Endothelial cell of umbilical vein (primary cell): ENCODE results near the gene VWA8. TPM values are rescaled to one million over a fixed set of nuclear protein-coding genes. Genes with fewer than 3 reads are reported as not detected.

Source experiments
- BruUV-seq: library from RNA; stranded (reverse); fragments of 400-500 nt; replicated peaks from 2 replicates; lab custom pipeline; 2021; lab: Mats Ljungman, UMichigan
- CTCF ChIA-PET: fragments of 300-600, 350-600 bp; sonication (Branson Sonifier 250); formaldehyde crosslinking; loops from one replicate; lab custom pipeline; 2021; ENCODE audit warnings: antibody characterized with exemption, inconsistent platforms; lab: Charles Lee
- POLR2A ChIA-PET: fragments of 300-600, 350-600 bp; sonication (Branson Sonifier 250); formaldehyde crosslinking; loops from one replicate; lab custom pipeline; 2021; ENCODE audit warnings: antibody characterized with exemption, inconsistent platforms; lab: Charles Lee
- DNase-seq: peaks from one replicate; pipeline ENCODE4 v3.0.0-alpha.2; 2011; ENCODE audit warnings: low read depth, low spot score
- FAIRE-seq: peaks from 2 replicates; lab custom pipeline; 2011; peaks lifted over from hg19 to GRCh38; lab: Jason Lieb, UNC
- H2AFZ ChIP-seq: 2 replicates; pipeline ENCODE4 v1.6.0; 2012; ENCODE audit warnings: low read depth, low read length, control low read depth, inconsistent platforms
- H3K27ac ChIP-seq: 2 replicates; pipeline ENCODE4 v1.5.1; 2011; ENCODE audit warnings: low read depth, mild to moderate bottlenecking, control low read depth, low read length, moderate library complexity; ENCODE audit not compliant: insufficient read depth
- H3K27me3 ChIP-seq, 2 experiments: 2 replicates each; pipeline versions ENCODE4 v1.6.0 to v1.6.1; 2011; ENCODE audit warnings: low read length in 2 of 2, mixed read lengths in 1 of 2; ENCODE audit not compliant: control insufficient read depth in 2 of 2, insufficient read depth in 2 of 2
- H3K36me3 ChIP-seq, 2 experiments: 2 replicates in 1 of 2; 3 replicates in 1 of 2; pipeline ENCODE4 v1.5.1; 2011; ENCODE audit warnings: low read length in 2 of 2, mild to moderate bottlenecking in 1 of 2, moderate library complexity in 1 of 2; ENCODE audit not compliant: control insufficient read depth in 2 of 2, insufficient read depth in 2 of 2; ENCODE audit errors: extremely low read depth in 1 of 2
- H3K4me1 ChIP-seq: 3 replicates; pipeline ENCODE4 v1.5.1; 2011; ENCODE audit warnings: mild to moderate bottlenecking, low read length; ENCODE audit not compliant: control insufficient read depth, insufficient read depth; ENCODE audit errors: extremely low read depth
- H3K4me2 ChIP-seq: 2 replicates; pipeline ENCODE4 v1.6.1; 2011; ENCODE audit warnings: low read length, control low read depth, mixed read lengths; ENCODE audit not compliant: insufficient read depth
- H3K4me3 ChIP-seq, 3 experiments: fragments of 200-600 bp in 1 of 3; sonication (generic), shearing (Covaris generic) in 1 of 3; replicated peaks in 1 of 3; 2 replicates each; pipeline ENCODE4 v1.5.1; 2011 to 2016; ENCODE audit warnings: control low read depth in 3 of 3, low read length in 3 of 3, mild to moderate bottlenecking in 2 of 3, inconsistent platforms in 1 of 3, low read depth in 1 of 3, moderate library complexity in 1 of 3; ENCODE audit not compliant: insufficient read depth in 1 of 3
- H3K79me2 ChIP-seq: 2 replicates; pipeline ENCODE4 v1.6.0; 2012; ENCODE audit warnings: low read length, inconsistent platforms; ENCODE audit not compliant: control insufficient read depth, insufficient read depth
- H3K9ac ChIP-seq: replicated peaks from 2 replicates; pipeline ENCODE3; 2011; ENCODE audit warnings: low read length, control low read depth; ENCODE audit not compliant: insufficient read depth; ENCODE audit errors: extremely low read depth
- H3K9me1 ChIP-seq: replicated peaks from 3 replicates; pipeline ENCODE4 v1.6.0; 2011; ENCODE audit warnings: mild to moderate bottlenecking, low read length; ENCODE audit not compliant: control insufficient read depth, insufficient read depth; ENCODE audit errors: extremely low read depth
- H3K9me3 ChIP-seq: replicated peaks from 2 replicates; pipeline ENCODE4 v1.5.1; 2012; ENCODE audit warnings: low read length, inconsistent platforms; ENCODE audit not compliant: control insufficient read depth, insufficient read depth
- H4K20me1 ChIP-seq: replicated peaks from 2 replicates; pipeline ENCODE3; 2011; ENCODE audit warnings: mild to moderate bottlenecking, low read length; ENCODE audit not compliant: control insufficient read depth, insufficient read depth; ENCODE audit errors: extremely low read depth
- EZH2 ChIP-seq: IDR thresholded peaks from 2 replicates; pipeline ENCODE4 v1.6.1; 2012; ENCODE audit warnings: borderline replicate concordance, low read depth, mild to moderate bottlenecking, moderate library complexity, low read length, inconsistent platforms; ENCODE audit not compliant: severe bottlenecking
- FOS ChIP-seq: IDR thresholded peaks from 2 replicates; pipeline ENCODE4 v1.6.1; 2011; ENCODE audit warnings: mild to moderate bottlenecking, low read length, moderate library complexity, borderline replicate concordance; ENCODE audit not compliant: insufficient read depth
- GATA2 ChIP-seq: IDR thresholded peaks from 2 replicates; pipeline ENCODE4 v1.7.0; 2011; ENCODE audit warnings: low read depth, mild to moderate bottlenecking, moderate library complexity, mixed read lengths, low read length; ENCODE audit not compliant: insufficient read length, insufficient read depth
- JUN ChIP-seq: IDR thresholded peaks from 2 replicates; pipeline ENCODE4 v1.6.1; 2011; ENCODE audit warnings: borderline replicate concordance, low read depth; ENCODE audit not compliant: insufficient read length, insufficient read depth
- MYC ChIP-seq: IDR thresholded peaks from one replicate; pipeline ENCODE4 v1.6.1; 2011; ENCODE audit warnings: mild to moderate bottlenecking, low read depth, low read length
- POLR2A ChIP-seq: IDR thresholded peaks from 2 replicates; pipeline ENCODE4 v1.6.1; 2012; ENCODE audit warnings: low read depth, mild to moderate bottlenecking, control low read depth, low read length
- POLR2AphosphoS5 ChIP-seq: IDR thresholded peaks from 2 replicates; pipeline ENCODE4 v1.6.1; 2012; ENCODE audit warnings: low read depth, mild to moderate bottlenecking, control low read depth, low read length, moderate library complexity; ENCODE audit not compliant: insufficient read depth
- dilution Hi-C: fragments of 300-500 bp; cut with MboI; formaldehyde crosslinking; loops from one replicate; pipeline ENCODE4 v1.15.0; 2019; ENCODE audit warnings: low sequenced_read_pairs; ENCODE audit not compliant: extremely low pct_ligation_motif_present
- intact Hi-C: fragments of 100-400 bp; cut with micrococcal nuclease; formaldehyde crosslinking; loops from one replicate; pipeline ENCODE4 v1.10.0; 2022
- polyA plus RNA-seq, 4 experiments: library from polyadenylated mRNA; depleted of rRNA in 3 of 4; stranded (reverse) in 3 of 4; unstranded in 1 of 4; fragments of >200 nt; gene quantifications; 2 replicates each; pipeline versions ENCODE4 v1.2.1 to v1.2.3, GENCODE V29; 2011 to 2012; ENCODE audit warnings: missing spikeins in 1 of 4
- total RNA-seq: library from RNA; stranded (reverse); gene quantifications from 2 replicates; pipeline ENCODE4 v1.2.3, GENCODE V29; 2021
- TF ChIP-seq, protein P1 (sequence below), 2 donors: IDR thresholded peaks; 1 replicate in 1 of 2; 2 replicates in 1 of 2; pipeline ENCODE4 v1.5.1; 2011; ENCODE audit warnings: low read length in 2 of 2, mild to moderate bottlenecking in 2 of 2, moderate library complexity in 2 of 2, control low read depth in 1 of 2, inconsistent platforms in 1 of 2, low read depth in 1 of 2; ENCODE audit not compliant: insufficient read depth in 1 of 2; ENCODE audit errors: extremely low read depth in 1 of 2
- TF ChIP-seq, protein P2 (sequence below): IDR thresholded peaks from 2 replicates; pipeline ENCODE4 v1.6.1; 2011; ENCODE audit not compliant: insufficient read depth, insufficient read length

VWA8 gene
- total and polyA plus RNA-seq, 2 donors (not counting 3 experiments of a cell fraction or from before 2014, with no cell fraction given): 2.9 to 11.3 TPM

DNA sequence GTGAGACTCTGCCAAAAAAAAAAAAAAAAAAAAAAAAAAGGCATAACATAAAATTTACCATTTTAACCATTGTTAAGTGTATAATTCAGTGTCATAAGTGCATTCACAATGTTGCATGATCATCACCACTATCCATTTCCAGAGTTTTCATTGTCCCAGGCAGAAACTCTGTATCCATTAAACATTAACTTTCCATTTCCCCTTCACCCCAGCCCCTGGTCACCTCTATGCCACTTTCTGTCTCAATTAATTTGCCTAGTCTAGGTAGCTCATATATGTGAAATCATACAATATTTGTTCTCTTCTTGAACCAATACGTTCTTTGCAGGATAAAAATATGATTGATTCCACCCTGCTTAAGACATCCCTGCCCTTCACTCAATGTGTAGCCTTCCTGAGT lies 31.0 kb upstream of the VWA8 start:
- Histone ChIP-seq H3K27ac (no peak overlapping the region), H3K36me3 (no peaks in the 10 kb centered on the region), H3K4me1 (no peaks in the 10 kb centered on the region), H2AFZ (no peak overlapping the region), H3K4me2 (no peak overlapping the region), H4K20me1 (no peaks in the 10 kb centered on the region), H3K27me3 (peaks cover 0 to 2% of the 10 kb centered on the region in 2 experiments), H3K9me1 (no peaks in the 10 kb centered on the region), H3K9me3 (no peaks in the 10 kb centered on the region), H3K4me3 (no peak overlapping the region), H3K9ac (no peak overlapping the region), H3K79me2 (no peaks in the 10 kb centered on the region)
- no TSS peak for BruUV-seq
- intact Hi-C loops: no loop called here
- TF ChIP-seq, protein P1, sequence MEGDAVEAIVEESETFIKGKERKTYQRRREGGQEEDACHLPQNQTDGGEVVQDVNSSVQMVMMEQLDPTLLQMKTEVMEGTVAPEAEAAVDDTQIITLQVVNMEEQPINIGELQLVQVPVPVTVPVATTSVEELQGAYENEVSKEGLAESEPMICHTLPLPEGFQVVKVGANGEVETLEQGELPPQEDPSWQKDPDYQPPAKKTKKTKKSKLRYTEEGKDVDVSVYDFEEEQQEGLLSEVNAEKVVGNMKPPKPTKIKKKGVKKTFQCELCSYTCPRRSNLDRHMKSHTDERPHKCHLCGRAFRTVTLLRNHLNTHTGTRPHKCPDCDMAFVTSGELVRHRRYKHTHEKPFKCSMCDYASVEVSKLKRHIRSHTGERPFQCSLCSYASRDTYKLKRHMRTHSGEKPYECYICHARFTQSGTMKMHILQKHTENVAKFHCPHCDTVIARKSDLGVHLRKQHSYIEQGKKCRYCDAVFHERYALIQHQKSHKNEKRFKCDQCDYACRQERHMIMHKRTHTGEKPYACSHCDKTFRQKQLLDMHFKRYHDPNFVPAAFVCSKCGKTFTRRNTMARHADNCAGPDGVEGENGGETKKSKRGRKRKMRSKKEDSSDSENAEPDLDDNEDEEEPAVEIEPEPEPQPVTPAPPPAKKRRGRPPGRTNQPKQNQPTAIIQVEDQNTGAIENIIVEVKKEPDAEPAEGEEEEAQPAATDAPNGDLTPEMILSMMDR (IDR thresholded peaks at IDR 0.05; ENCODE audit: extremely low read depth in 1 of 2, insufficient read depth in 1 of 2, low read depth in 1 of 2, low read length in 2 of 2): no peak
- TF ChIP-seq POLR2AphosphoS5 (no peak), POLR2A (no peak), GATA2 (no peak), FOS (no peak), MYC (no peak), JUN (no peak), EZH2 (no peak)
- TF ChIP-seq, protein P2, sequence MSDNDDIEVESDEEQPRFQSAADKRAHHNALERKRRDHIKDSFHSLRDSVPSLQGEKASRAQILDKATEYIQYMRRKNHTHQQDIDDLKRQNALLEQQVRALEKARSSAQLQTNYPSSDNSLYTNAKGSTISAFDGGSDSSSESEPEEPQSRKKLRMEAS: no peak
- dilution Hi-C loops: no loop called here
- no peak for FAIRE-seq
- no peak for DNase-seq
- ChIA-PET POLR2A (no interaction called here), CTCF (no interaction called here)
